ENCODE results near the gene P2RY14.
"Not testable (repeated sequence)": the region's sequence is repeated elsewhere in the genome, so short reads cannot be mapped to it uniquely, and the experiment has no call there.

P2RY14 gene

GRCh38 chr3:151248772-151249337 lies 29.5 kb downstream of the P2RY14 start:
- Histone ChIP-seq H3K4me1 (ENCODE audit: insufficient read depth, low read length) (peaks cover 29% of the 10 kb centered on the region), H3K9me3 (ENCODE audit: low read length) (no peaks in the 10 kb centered on the region), H3K4me3 (ENCODE audit: low read depth in 1 of 2, low read length in 2 of 2) (peak overlapping the region in 1 of 2 donors; percentile 24), H3K27me3 (ENCODE audit: control insufficient read depth in 1 of 2, insufficient read depth in 2 of 2, low read length in 2 of 2) (no peaks in the 10 kb centered on the region), H3K27ac (ENCODE audit: low read depth, low read length) (no peak overlapping the region), H3K9ac (ENCODE audit: low read length) (no peak overlapping the region), H3K36me3 (ENCODE audit: insufficient read depth, low read length) (no peaks in the 10 kb centered on the region)

- H3K27ac ChIP-seq (ENCODE audit: low read depth, low read length); H3K4me3 ChIP-seq (ENCODE audit: low read depth in 1 of 2, low read length in 2 of 2); H3K4me1 ChIP-seq (ENCODE audit: insufficient read depth, low read length): not testable (repeated sequence)
Measured at GRCh38 chr3:151242006-151242405, 36.3 kb downstream of the P2RY14 start.

GRCh38 chr3:151236736-151237135 lies 41.6 kb downstream of the P2RY14 start:
- H3K9ac ChIP-seq (ENCODE audit: low read length): no peak overlapping the region
- H3K27me3 ChIP-seq (ENCODE audit: control insufficient read depth in 1 of 2, insufficient read depth in 2 of 2, low read length in 2 of 2): no peaks in the 10 kb centered on the region
- no peaks in the 10 kb centered on the region for H3K9me3 ChIP-seq (ENCODE audit: low read length)
- H3K4me1 ChIP-seq (ENCODE audit: insufficient read depth, low read length): peaks cover 34% of the 10 kb centered on the region
- H3K27ac ChIP-seq (ENCODE audit: low read depth, low read length): peak overlapping the region; percentile 66
- H3K4me3 ChIP-seq (ENCODE audit: low read depth in 1 of 2, low read length in 2 of 2): no peak overlapping the region
- no peaks in the 10 kb centered on the region for H3K36me3 ChIP-seq (ENCODE audit: insufficient read depth, low read length)

More at GRCh38 chr3:151242006-151242405, 36.3 kb downstream of the P2RY14 start:
- not testable (repeated sequence) for H3K27me3 ChIP-seq (ENCODE audit: control insufficient read depth in 1 of 2, insufficient read depth in 2 of 2, low read length in 2 of 2); H3K9me3 ChIP-seq (ENCODE audit: low read length); H3K9ac ChIP-seq (ENCODE audit: low read length); H3K36me3 ChIP-seq (ENCODE audit: insufficient read depth, low read length)

- Histone ChIP-seq H3K27me3 (ENCODE audit: control insufficient read depth in 1 of 2, insufficient read depth in 2 of 2, low read length in 2 of 2) (no peaks in the 10 kb centered on the region), H3K4me1 (ENCODE audit: insufficient read depth, low read length) (peaks cover 34% of the 10 kb centered on the region), H3K9me3 (ENCODE audit: low read length) (no peaks in the 10 kb centered on the region), H3K27ac (ENCODE audit: low read depth, low read length) (peak overlapping the region; percentile 61), H3K36me3 (ENCODE audit: insufficient read depth, low read length) (no peaks in the 10 kb centered on the region), H3K4me3 (ENCODE audit: low read depth in 1 of 2, low read length in 2 of 2) (no peak overlapping the region), H3K9ac (ENCODE audit: low read length) (no peak overlapping the region)
Measured at GRCh38 chr3:151236316-151236715, 42.0 kb downstream of the P2RY14 start.

- Histone ChIP-seq H3K9me3 (ENCODE audit: low read length) (no peaks in the 10 kb centered on the region), H3K27ac (ENCODE audit: low read depth, low read length) (no peak overlapping the region), H3K36me3 (ENCODE audit: insufficient read depth, low read length) (no peaks in the 10 kb centered on the region), H3K4me1 (ENCODE audit: insufficient read depth, low read length) (peaks cover 35% of the 10 kb centered on the region), H3K9ac (ENCODE audit: low read length) (no peak overlapping the region), H3K27me3 (ENCODE audit: control insufficient read depth in 1 of 2, insufficient read depth in 2 of 2, low read length in 2 of 2) (no peaks in the 10 kb centered on the region), H3K4me3 (ENCODE audit: low read depth in 1 of 2, low read length in 2 of 2) (no peak overlapping the region)
Measured at GRCh38 chr3:151234825-151235224, 43.5 kb downstream of the P2RY14 start.

GRCh38 chr3:151232991-151233390 lies 45.4 kb downstream of the P2RY14 start:
- Histone ChIP-seq H3K27ac (ENCODE audit: low read depth, low read length) (no peak overlapping the region), H3K9me3 (ENCODE audit: low read length) (no peaks in the 10 kb centered on the region), H3K9ac (ENCODE audit: low read length) (no peak overlapping the region), H3K4me1 (ENCODE audit: insufficient read depth, low read length) (peaks cover 45% of the 10 kb centered on the region), H3K36me3 (ENCODE audit: insufficient read depth, low read length) (no peaks in the 10 kb centered on the region), H3K27me3 (ENCODE audit: control insufficient read depth in 1 of 2, insufficient read depth in 2 of 2, low read length in 2 of 2) (no peaks in the 10 kb centered on the region), H3K4me3 (ENCODE audit: low read depth in 1 of 2, low read length in 2 of 2) (no peak overlapping the region)

GRCh38 chr3:151232403-151232802 lies 45.9 kb downstream of the P2RY14 start:
- H3K4me3 ChIP-seq (ENCODE audit: low read depth in 1 of 2, low read length in 2 of 2); H3K27me3 ChIP-seq (ENCODE audit: control insufficient read depth in 1 of 2, insufficient read depth in 2 of 2, low read length in 2 of 2); H3K36me3 ChIP-seq (ENCODE audit: insufficient read depth, low read length); H3K9ac ChIP-seq (ENCODE audit: low read length); H3K9me3 ChIP-seq (ENCODE audit: low read length); H3K27ac ChIP-seq (ENCODE audit: low read depth, low read length): not testable (repeated sequence)
- H3K4me1 ChIP-seq (ENCODE audit: insufficient read depth, low read length): peaks cover 50% of the 10 kb centered on the region

GRCh38 chr3:151230646-151231045 lies 47.7 kb downstream of the P2RY14 start:
- Histone ChIP-seq H3K4me3 (ENCODE audit: low read depth in 1 of 2, low read length in 2 of 2) (no peak overlapping the region), H3K9ac (ENCODE audit: low read length) (no peak overlapping the region), H3K27me3 (ENCODE audit: control insufficient read depth in 1 of 2, insufficient read depth in 2 of 2, low read length in 2 of 2) (no peaks in the 10 kb centered on the region), H3K36me3 (ENCODE audit: insufficient read depth, low read length) (no peaks in the 10 kb centered on the region), H3K4me1 (ENCODE audit: insufficient read depth, low read length) (peaks cover 48% of the 10 kb centered on the region), H3K9me3 (ENCODE audit: low read length) (no peaks in the 10 kb centered on the region), H3K27ac (ENCODE audit: low read depth, low read length) (no peak overlapping the region)

GRCh38 chr3:151228666-151229040 lies 49.7 kb downstream of the P2RY14 start:
- no peaks in the 10 kb centered on the region for H3K9me3 ChIP-seq (ENCODE audit: low read length)
- peak overlapping the region; percentile 56 for H3K27ac ChIP-seq (ENCODE audit: low read depth, low read length)
- H3K36me3 ChIP-seq (ENCODE audit: insufficient read depth, low read length): no peaks in the 10 kb centered on the region
- H3K27me3 ChIP-seq (ENCODE audit: control insufficient read depth in 1 of 2, insufficient read depth in 2 of 2, low read length in 2 of 2): no peaks in the 10 kb centered on the region
- H3K4me3 ChIP-seq (ENCODE audit: low read depth in 1 of 2, low read length in 2 of 2): no peak overlapping the region
- no peak overlapping the region for H3K9ac ChIP-seq (ENCODE audit: low read length)
- H3K4me1 ChIP-seq (ENCODE audit: insufficient read depth, low read length): peaks cover 29% of the 10 kb centered on the region

GRCh38 chr3:151227807-151228665 lies 50.3 kb downstream of the P2RY14 start:
- H3K9me3 ChIP-seq (ENCODE audit: low read length): no peaks in the 10 kb centered on the region
- no peak overlapping the region for H3K4me3 ChIP-seq (ENCODE audit: low read depth in 1 of 2, low read length in 2 of 2)
- no peaks in the 10 kb centered on the region for H3K36me3 ChIP-seq (ENCODE audit: insufficient read depth, low read length)
- H3K4me1 ChIP-seq (ENCODE audit: insufficient read depth, low read length): peaks cover 28% of the 10 kb centered on the region
- H3K27ac ChIP-seq (ENCODE audit: low read depth, low read length): peak overlapping the region; percentile 56
- H3K9ac ChIP-seq (ENCODE audit: low read length): no peak overlapping the region
- H3K27me3 ChIP-seq (ENCODE audit: control insufficient read depth in 1 of 2, insufficient read depth in 2 of 2, low read length in 2 of 2): no peaks in the 10 kb centered on the region

GRCh38 chr3:151227266-151227806 lies 51.0 kb downstream of the P2RY14 start:
- Histone ChIP-seq H3K4me3 (ENCODE audit: low read depth in 1 of 2, low read length in 2 of 2) (no peak overlapping the region), H3K27me3 (ENCODE audit: control insufficient read depth in 1 of 2, insufficient read depth in 2 of 2, low read length in 2 of 2) (no peaks in the 10 kb centered on the region), H3K27ac (ENCODE audit: low read depth, low read length) (no peak overlapping the region), H3K4me1 (ENCODE audit: insufficient read depth, low read length) (peaks cover 28% of the 10 kb centered on the region), H3K36me3 (ENCODE audit: insufficient read depth, low read length) (no peaks in the 10 kb centered on the region), H3K9me3 (ENCODE audit: low read length) (no peaks in the 10 kb centered on the region), H3K9ac (ENCODE audit: low read length) (no peak overlapping the region)

Data from muscle layer of colon (tissue), 2 donors.